A549 (cell line): Measurements from ENCODE around the gene BABAM2. TPM values are rescaled to one million over a fixed set of nuclear protein-coding genes. Genes with fewer than 3 reads are reported as not detected.

Experiments used
- ATAC-seq, 2 experiments: fragments of 200-7000 bp in 1 of 2; fragments of >200 bp in 1 of 2; cut with Nextera tagmentation in 1 of 2; cut with Tn5 transposase in 1 of 2; 3 replicates each; pipeline versions ENCODE4 v1.8.0 to v1.9.1; 2018 to 2020; ENCODE audit warnings: mild to moderate bottlenecking in 1 of 2, moderate library complexity in 1 of 2
- CTCF ChIA-PET: fragments of 300-600 bp; sonication (Branson Sonifier 250); formaldehyde crosslinking; extraction: SDS; loops from one replicate; lab custom pipeline; 2021; ENCODE audit warnings: antibody characterized with exemption, inconsistent platforms; lab: Yijun Ruan, JAX
- POLR2A ChIA-PET: fragments of 350-600 bp; formaldehyde crosslinking; extraction: SDS; loops from one replicate; lab custom pipeline; 2021; ENCODE audit warnings: antibody characterized with exemption, inconsistent platforms; lab: Yijun Ruan, JAX
- DNase-seq, 2 experiments: peaks; one replicate each; pipeline versions ENCODE4 v3.0.0 to v3.0.0-alpha.2; 2011 to 2016; ENCODE audit warnings: low read depth in 1 of 2, low spot score in 1 of 2
- FAIRE-seq: peaks from 2 replicates; lab custom pipeline; 2011; peaks lifted over from hg19 to GRCh38; lab: Jason Lieb, UNC
- H3K27ac ChIP-seq, 2 experiments: fragments of >200 bp; sonication (Bioruptor Twin); formaldehyde crosslinking; 3 replicates each; pipeline ENCODE4 v1.5.1; 2016 to 2017
- H3K4me1 ChIP-seq: fragments of >200 bp; sonication (Bioruptor Twin); formaldehyde crosslinking; 3 replicates; pipeline ENCODE4 v1.6.1; 2016
- H3K4me2 ChIP-seq: fragments of >200 bp; sonication (Bioruptor Twin); formaldehyde crosslinking; 3 replicates; pipeline ENCODE4 v1.6.1; 2016
- H3K4me3 ChIP-seq: fragments of >200 bp; sonication (Bioruptor Twin); formaldehyde crosslinking; 3 replicates; pipeline ENCODE4 v1.5.1; 2016
- H3K9me3 ChIP-seq: fragments of >200 bp; sonication (Bioruptor Twin); formaldehyde crosslinking; 3 replicates; pipeline ENCODE4 v1.6.1; 2016
- CBX2 ChIP-seq: fragments of 200-600 bp; sonication (generic); IDR thresholded peaks from 2 replicates; pipeline ENCODE4 v1.6.1; 2016; ENCODE audit warnings: low read depth, mild to moderate bottlenecking, borderline replicate concordance
- CBX8 ChIP-seq: fragments of 200-600 bp; sonication (generic); IDR thresholded peaks from 2 replicates; pipeline ENCODE4 v1.6.1; 2016
- CEBPB ChIP-seq, 2 experiments: fragments of >200 bp in 1 of 2; sonication (Bioruptor Twin) in 1 of 2; formaldehyde crosslinking in 1 of 2; IDR thresholded peaks; 2 replicates each; pipeline ENCODE4 v1.6.1; 2012 to 2016
- CHD2 ChIP-seq: fragments of 150-350 bp; IDR thresholded peaks from 2 replicates; pipeline ENCODE4 v1.6.1; 2014; ENCODE audit warnings: low read length; ENCODE audit not compliant: partially characterized antibody
- CHD4 ChIP-seq: fragments of 200-600 bp; sonication (generic); IDR thresholded peaks from 2 replicates; pipeline ENCODE4 v1.6.1; 2016; ENCODE audit warnings: antibody characterized with exemption, mild to moderate bottlenecking, borderline replicate concordance
- EHF ChIP-seq: fragments of 250-450 bp; sonication (Bioruptor Pico); IDR thresholded peaks from 2 replicates; pipeline ENCODE4 v1.5.0; 2020; ENCODE audit warnings: mild to moderate bottlenecking
- EHMT2 ChIP-seq: fragments of 200-600 bp; sonication (generic); IDR thresholded peaks from 2 replicates; pipeline ENCODE4 v1.6.1; 2016; ENCODE audit warnings: antibody characterized with exemption, low read depth, mild to moderate bottlenecking, moderate library complexity
- EP300 ChIP-seq, 2 experiments: fragments of >200 bp; sonication (Bioruptor Twin); formaldehyde crosslinking; IDR thresholded peaks; 2 replicates in 1 of 2; 3 replicates in 1 of 2; pipeline ENCODE4 v1.6.1; 2016 to 2017
- FOSB ChIP-seq: fragments of 250-450 bp; sonication (Bioruptor Pico); IDR thresholded peaks from 2 replicates; pipeline ENCODE4 v1.5.0; 2020; ENCODE audit warnings: mild to moderate bottlenecking, moderate library complexity
- GATA3 ChIP-seq: IDR thresholded peaks from 2 replicates; pipeline ENCODE4 v1.6.1; 2012; ENCODE audit warnings: borderline replicate concordance
- HES2 ChIP-seq: fragments of >200 bp; sonication (Bioruptor Twin); formaldehyde crosslinking; IDR thresholded peaks from 2 replicates; pipeline ENCODE4 v1.6.1; 2016
- HEYL ChIP-seq: fragments of 250-450 bp; sonication (Bioruptor Pico); IDR thresholded peaks from 2 replicates; pipeline ENCODE4 v1.8.0; 2021; ENCODE audit warnings: mild to moderate bottlenecking, moderate library complexity
- HOXB13 ChIP-seq: fragments of 250-450 bp; sonication (Bioruptor Pico); IDR thresholded peaks from 2 replicates; pipeline ENCODE4 v1.5.0; 2020; ENCODE audit warnings: low read depth, mild to moderate bottlenecking, moderate library complexity
- JUN ChIP-seq, 2 experiments: fragments of >200 bp; sonication (Bioruptor Twin); formaldehyde crosslinking; IDR thresholded peaks; 2 replicates in 1 of 2; 3 replicates in 1 of 2; pipeline ENCODE4 v1.6.1; 2016 to 2017
- MAX ChIP-seq: IDR thresholded peaks from 2 replicates; pipeline ENCODE4 v1.6.1; 2012
- MAZ ChIP-seq: fragments of 150-350 bp; IDR thresholded peaks from 2 replicates; pipeline ENCODE4 v1.6.1; 2014; ENCODE audit warnings: antibody characterized with exemption, low read depth, low read length, borderline replicate concordance
- MYC ChIP-seq: IDR thresholded peaks from 2 replicates; pipeline ENCODE4 v1.6.1; 2012; ENCODE audit warnings: mild to moderate bottlenecking, inconsistent platforms, low read length, improper control_type of control experiment, borderline replicate concordance
- POLR2A ChIP-seq: IDR thresholded peaks from 2 replicates; pipeline ENCODE4 v1.6.1; 2012; ENCODE audit warnings: mild to moderate bottlenecking, low read length
- POLR2AphosphoS2 ChIP-seq: conservative IDR thresholded peaks from 2 replicates; pipeline ENCODE4 v1.6.1; 2012; ENCODE audit warnings: low read length, improper control_type of control experiment, inconsistent platforms
- RAD21 ChIP-seq, 2 experiments: fragments of >200 bp in 1 of 2; sonication (Bioruptor Twin) in 1 of 2; formaldehyde crosslinking in 1 of 2; IDR thresholded peaks in 1 of 2; conservative IDR thresholded peaks in 1 of 2; 2 replicates in 1 of 2; 3 replicates in 1 of 2; pipeline ENCODE4 v1.6.1; 2012 to 2018; ENCODE audit warnings: inconsistent platforms in 1 of 2
- RARB ChIP-seq: fragments of 250-450 bp; sonication (Bioruptor Pico); IDR thresholded peaks from 2 replicates; pipeline ENCODE4 v1.8.0; 2021; ENCODE audit warnings: mild to moderate bottlenecking, moderate library complexity
- RCOR1 ChIP-seq: fragments of 150-350 bp; IDR thresholded peaks from 2 replicates; pipeline ENCODE4 v1.6.1; 2014; ENCODE audit warnings: antibody characterized with exemption, low read length, low read depth
- RFX5 ChIP-seq: fragments of 450-650 bp; IDR thresholded peaks from 2 replicates; pipeline ENCODE4 v1.7.1; 2014; ENCODE audit warnings: antibody characterized with exemption, mild to moderate bottlenecking, moderate library complexity
- RNF2 ChIP-seq: fragments of 200-600 bp; sonication (generic); IDR thresholded peaks from 2 replicates; pipeline ENCODE4 v1.6.1; 2016; ENCODE audit warnings: low read depth, mild to moderate bottlenecking, antibody characterized with exemption, moderate library complexity, borderline replicate concordance
- SMC3 ChIP-seq: fragments of >200 bp; sonication (Bioruptor Twin); formaldehyde crosslinking; IDR thresholded peaks from 3 replicates; pipeline ENCODE4 v1.6.1; 2018; ENCODE audit warnings: inconsistent platforms
- TFCP2L1 ChIP-seq: fragments of 250-450 bp; sonication (Bioruptor Pico); IDR thresholded peaks from 2 replicates; pipeline ENCODE4 v1.5.0; 2021; ENCODE audit warnings: mild to moderate bottlenecking
- ZFP36 ChIP-seq: fragments of 450-650 bp; IDR thresholded peaks from 2 replicates; pipeline ENCODE4 v1.6.1; 2014; ENCODE audit warnings: borderline replicate concordance; ENCODE audit not compliant: partially characterized antibody
- ZNF302 ChIP-seq: fragments of 250-450 bp; sonication (Bioruptor Pico); IDR thresholded peaks from 2 replicates; pipeline ENCODE4 v1.9.0; 2021; ENCODE audit warnings: inconsistent platforms, mild to moderate bottlenecking, moderate library complexity
- WGBS: methylation state at CpG from one replicate; pipeline ENCODE4 v1.1.6; 2017; ENCODE audit errors: missing lambda C conversion rate; 5-methylcytosine and 5-hydroxymethylcytosine counted together
- polyA plus RNA-seq, 4 experiments: library from polyadenylated mRNA; depleted of rRNA in 3 of 4; stranded (reverse); fragments of >200 nt; fragmentation: RNase III in 1 of 4; extraction: RNeasy Plus Mini Kit Qiagen cat#74134 plus additional on column Dnase treatment in 1 of 4; gene quantifications; 2 replicates in 3 of 4; 3 replicates in 1 of 4; pipeline ENCODE4 v1.2.3, GENCODE V29; 2011 to 2017
- TF ChIP-seq, protein P1 (sequence below): fragments of >200 bp; sonication (Bioruptor Twin); formaldehyde crosslinking; IDR thresholded peaks from 3 replicates; pipeline ENCODE4 v1.5.1; 2016
- TF ChIP-seq, protein P2 (sequence below): fragments of 250-450 bp; sonication (Bioruptor Pico); IDR thresholded peaks from 2 replicates; pipeline ENCODE4 v1.5.0; 2021; ENCODE audit warnings: mild to moderate bottlenecking, moderate library complexity, borderline replicate concordance
- TF ChIP-seq, protein P3 (sequence below): IDR thresholded peaks from 2 replicates; pipeline ENCODE4 v1.6.1; 2012
- TF ChIP-seq, protein P4 (sequence below): fragments of >200 bp; sonication (Bioruptor Twin); formaldehyde crosslinking; IDR thresholded peaks from 3 replicates; pipeline ENCODE4 v1.6.1; 2016

Gene BABAM2
- polyA plus RNA-seq, 2 of the 4 experiments (the other 2 are of a cell fraction): 53.7 to 78.4 TPM

DNA sequence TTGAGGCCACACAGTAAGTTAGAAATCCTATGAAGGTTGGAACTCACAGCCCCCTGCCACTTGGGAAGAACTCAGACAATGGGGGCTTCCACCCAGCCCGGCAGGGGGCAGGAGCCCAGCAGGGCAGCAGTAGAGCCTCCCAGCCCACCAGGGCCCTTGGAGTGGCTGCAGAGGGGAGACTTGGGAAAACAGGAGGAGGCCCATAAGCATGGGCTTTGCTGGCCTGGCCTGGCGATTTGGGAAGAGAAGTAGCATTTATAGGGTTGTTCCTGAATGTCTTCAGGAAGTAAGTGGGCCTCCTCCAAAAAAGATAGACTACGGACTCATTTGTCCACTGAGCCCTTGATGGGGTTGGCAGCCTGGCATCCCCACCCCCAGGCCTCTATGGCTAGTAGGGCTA lies 484.7 kb downstream of the BABAM2 start:
- Histone ChIP-seq H3K27ac (0 out of 6 replicates have a peak overlapping the region, but pooled peaks of 1 of the 2 experiments have one; percentile 16), H3K4me3 (no peak overlapping the region), H3K4me2 (no peak overlapping the region), H3K4me1 (peaks cover 27% of the 10 kb centered on the region), H3K9me3 (no peaks in the 10 kb centered on the region)
- no peak for TF ChIP-seq RCOR1
- no peak for TF ChIP-seq MYC
- no peak for TF ChIP-seq CHD4
- no peak for TF ChIP-seq FOSB (CRISPR knock-in tag)
- TF ChIP-seq EP300 (IDR thresholded peaks at IDR 0.05): no peak
- no peak for TF ChIP-seq ZFP36
- TF ChIP-seq POLR2A: no peak
- TF ChIP-seq, protein P1, sequence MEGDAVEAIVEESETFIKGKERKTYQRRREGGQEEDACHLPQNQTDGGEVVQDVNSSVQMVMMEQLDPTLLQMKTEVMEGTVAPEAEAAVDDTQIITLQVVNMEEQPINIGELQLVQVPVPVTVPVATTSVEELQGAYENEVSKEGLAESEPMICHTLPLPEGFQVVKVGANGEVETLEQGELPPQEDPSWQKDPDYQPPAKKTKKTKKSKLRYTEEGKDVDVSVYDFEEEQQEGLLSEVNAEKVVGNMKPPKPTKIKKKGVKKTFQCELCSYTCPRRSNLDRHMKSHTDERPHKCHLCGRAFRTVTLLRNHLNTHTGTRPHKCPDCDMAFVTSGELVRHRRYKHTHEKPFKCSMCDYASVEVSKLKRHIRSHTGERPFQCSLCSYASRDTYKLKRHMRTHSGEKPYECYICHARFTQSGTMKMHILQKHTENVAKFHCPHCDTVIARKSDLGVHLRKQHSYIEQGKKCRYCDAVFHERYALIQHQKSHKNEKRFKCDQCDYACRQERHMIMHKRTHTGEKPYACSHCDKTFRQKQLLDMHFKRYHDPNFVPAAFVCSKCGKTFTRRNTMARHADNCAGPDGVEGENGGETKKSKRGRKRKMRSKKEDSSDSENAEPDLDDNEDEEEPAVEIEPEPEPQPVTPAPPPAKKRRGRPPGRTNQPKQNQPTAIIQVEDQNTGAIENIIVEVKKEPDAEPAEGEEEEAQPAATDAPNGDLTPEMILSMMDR: no peak
- no peak for TF ChIP-seq JUN (IDR thresholded peaks at IDR 0.05)
- TF ChIP-seq, protein P2, sequence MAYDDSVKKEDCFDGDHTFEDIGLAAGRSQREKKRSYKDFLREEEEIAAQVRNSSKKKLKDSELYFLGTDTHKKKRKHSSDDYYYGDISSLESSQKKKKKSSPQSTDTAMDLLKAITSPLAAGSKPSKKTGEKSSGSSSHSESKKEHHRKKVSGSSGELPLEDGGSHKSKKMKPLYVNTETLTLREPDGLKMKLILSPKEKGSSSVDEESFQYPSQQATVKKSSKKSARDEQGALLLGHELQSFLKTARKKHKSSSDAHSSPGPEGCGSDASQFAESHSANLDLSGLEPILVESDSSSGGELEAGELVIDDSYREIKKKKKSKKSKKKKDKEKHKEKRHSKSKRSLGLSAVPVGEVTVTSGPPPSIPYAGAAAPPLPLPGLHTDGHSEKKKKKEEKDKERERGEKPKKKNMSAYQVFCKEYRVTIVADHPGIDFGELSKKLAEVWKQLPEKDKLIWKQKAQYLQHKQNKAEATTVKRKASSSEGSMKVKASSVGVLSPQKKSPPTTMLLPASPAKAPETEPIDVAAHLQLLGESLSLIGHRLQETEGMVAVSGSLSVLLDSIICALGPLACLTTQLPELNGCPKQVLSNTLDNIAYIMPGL (CRISPR knock-in tag): no peak
- no peak for TF ChIP-seq POLR2AphosphoS2
- TF ChIP-seq HOXB13: no peak
- no peak for TF ChIP-seq HES2
- no peak for TF ChIP-seq CEBPB (IDR thresholded peaks at IDR 0.05)
- TF ChIP-seq EHF: no peak
- no peak for TF ChIP-seq CBX8
- no peak for TF ChIP-seq GATA3
- no peak for TF ChIP-seq CHD2
- 80% methylated on average over 3 of the region's 3 CpGs for WGBS
- CTCF ChIA-PET: no interaction called here
- DNase-seq (no peak), FAIRE-seq (no peak), ATAC-seq (no peak)
- POLR2A ChIA-PET: no interaction called here

GRCh38 chr2:28375742-28376631 lies 485.5 kb downstream of the BABAM2 start:
- CTCF ChIA-PET: interaction anchor here (0.6 to 1.2 kb wide), 4 partner anchors 10 to 672 kb away, joined by 3 read pairs; no protein-coding TSS in a partner anchor

More at GRCh38 chr2:28375742-28376631, 485.5 kb downstream of the BABAM2 start:
- POLR2A ChIA-PET: no interaction called here
- H3K4me2 ChIP-seq: no peak overlapping the region
- DNase-seq (no peak), ATAC-seq (peak in 1 of 2 experiments; percentile 7; a peak in 1 of 6 replicates), FAIRE-seq (no peak)
- H3K9me3 ChIP-seq: no peaks in the 10 kb centered on the region
- peaks cover 19% of the 10 kb centered on the region for H3K4me1 ChIP-seq
- WGBS: 89% methylated on average over 8 of the region's 8 CpGs
- H3K4me3 ChIP-seq: no peak overlapping the region
- peak overlapping the region in 1 of 2 experiments; percentile 1; a peak in 2 of 6 replicates for H3K27ac ChIP-seq
- TF ChIP-seq, protein P3, sequence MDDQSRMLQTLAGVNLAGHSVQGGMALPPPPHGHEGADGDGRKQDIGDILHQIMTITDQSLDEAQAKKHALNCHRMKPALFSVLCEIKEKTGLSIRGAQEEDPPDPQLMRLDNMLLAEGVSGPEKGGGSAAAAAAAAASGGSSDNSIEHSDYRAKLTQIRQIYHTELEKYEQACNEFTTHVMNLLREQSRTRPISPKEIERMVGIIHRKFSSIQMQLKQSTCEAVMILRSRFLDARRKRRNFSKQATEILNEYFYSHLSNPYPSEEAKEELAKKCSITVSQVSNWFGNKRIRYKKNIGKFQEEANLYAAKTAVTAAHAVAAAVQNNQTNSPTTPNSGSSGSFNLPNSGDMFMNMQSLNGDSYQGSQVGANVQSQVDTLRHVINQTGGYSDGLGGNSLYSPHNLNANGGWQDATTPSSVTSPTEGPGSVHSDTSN: no peak
- TF ChIP-seq RAD21 (conservative IDR thresholded peaks at IDR 0.05 in 1 of 2, IDR thresholded peaks at IDR 0.05 in 1 of 2) (no peak), CBX2 (no peak), RNF2 (no peak), MAX (no peak), CEBPB (IDR thresholded peaks at IDR 0.05) (no peak), EHMT2 (no peak), SMC3 (no peak), RARB (no peak), TFCP2L1 (CRISPR knock-in tag) (no peak), MAZ (no peak), HEYL (CRISPR knock-in tag) (no peak), HES2 (no peak), RFX5 (no peak), ZNF302 (CRISPR knock-in tag) (no peak), GATA3 (no peak)
- TF ChIP-seq, protein P4, sequence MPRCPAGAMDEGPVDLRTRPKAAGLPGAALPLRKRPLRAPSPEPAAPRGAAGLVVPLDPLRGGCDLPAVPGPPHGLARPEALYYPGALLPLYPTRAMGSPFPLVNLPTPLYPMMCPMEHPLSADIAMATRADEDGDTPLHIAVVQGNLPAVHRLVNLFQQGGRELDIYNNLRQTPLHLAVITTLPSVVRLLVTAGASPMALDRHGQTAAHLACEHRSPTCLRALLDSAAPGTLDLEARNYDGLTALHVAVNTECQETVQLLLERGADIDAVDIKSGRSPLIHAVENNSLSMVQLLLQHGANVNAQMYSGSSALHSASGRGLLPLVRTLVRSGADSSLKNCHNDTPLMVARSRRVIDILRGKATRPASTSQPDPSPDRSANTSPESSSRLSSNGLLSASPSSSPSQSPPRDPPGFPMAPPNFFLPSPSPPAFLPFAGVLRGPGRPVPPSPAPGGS: no peak
